ENCODE data around the gene DLX4.

DLX4 gene

GRCh38 chr17:49969134-49969759, at the start of gene DLX4:
TSS of gene DLX4 (plus strand) at chr17:49969190. CDS start at chr17:49969469, 279 bp downstream.
- no peak for DNase-seq (ENCODE audit: low spot score)

DNA sequence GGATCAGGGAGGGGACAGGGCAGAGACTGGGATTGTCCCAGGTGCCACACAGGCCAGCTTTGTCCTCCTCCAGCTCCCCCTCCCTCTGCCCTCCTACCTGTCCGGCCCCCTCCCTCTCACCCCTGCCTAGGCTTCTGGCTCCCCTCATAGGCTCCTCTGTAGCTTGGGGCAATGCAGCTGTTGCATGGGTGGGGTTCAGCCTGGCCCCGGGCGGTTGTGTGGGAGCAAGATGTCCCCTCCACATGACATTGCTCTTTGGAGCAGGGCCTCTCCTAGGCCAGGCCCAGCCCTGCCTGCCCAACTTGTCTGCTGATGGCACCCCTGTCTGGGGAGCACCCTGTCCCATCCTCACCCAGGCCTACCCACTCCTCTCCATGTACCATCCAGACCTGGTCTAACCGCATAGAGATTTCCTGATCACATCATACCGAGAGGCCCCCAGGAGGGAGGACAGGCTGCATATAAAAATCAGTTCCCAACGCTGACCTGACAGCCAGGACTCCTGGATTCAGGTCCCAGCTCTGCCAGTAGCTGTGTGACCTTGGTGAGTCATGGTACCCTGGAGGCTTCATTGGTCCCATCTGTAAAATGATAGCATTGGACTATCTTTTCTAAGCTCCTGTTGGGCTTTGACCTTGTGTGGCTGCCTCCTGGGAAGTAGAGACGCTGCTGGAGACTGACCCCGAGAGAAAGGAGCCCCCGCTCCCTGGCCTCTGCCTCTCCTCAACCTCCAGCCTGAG, 48.8 kb upstream of the DLX4 start:
- no peak for DNase-seq (ENCODE audit: low spot score)

GRCh38 chr17:49922095-49922494, 46.9 kb upstream of the DLX4 start:
- DNase-seq (ENCODE audit: low spot score): no peak

DNA sequence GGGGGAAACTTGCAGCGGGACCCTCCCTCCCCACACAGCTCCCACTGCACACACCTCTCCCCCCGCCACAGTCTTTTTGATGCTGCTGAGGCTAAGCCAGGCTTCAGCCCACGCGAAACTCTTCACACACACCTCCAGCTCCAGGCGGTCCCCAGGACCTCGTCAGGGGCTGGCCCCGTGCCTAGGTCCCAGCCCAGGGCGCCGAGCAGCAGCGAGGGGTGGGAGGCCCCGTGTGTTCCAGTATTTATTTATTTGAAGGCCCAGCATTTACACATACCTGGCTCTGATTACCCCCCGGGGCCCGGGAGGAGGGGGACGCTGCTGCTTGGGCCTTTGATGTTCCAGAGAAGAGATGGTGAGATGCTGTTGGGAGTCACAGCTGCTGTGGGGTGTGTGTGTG, 44.9 kb upstream of the DLX4 start:
- no peak for DNase-seq (ENCODE audit: low spot score)

DNA sequence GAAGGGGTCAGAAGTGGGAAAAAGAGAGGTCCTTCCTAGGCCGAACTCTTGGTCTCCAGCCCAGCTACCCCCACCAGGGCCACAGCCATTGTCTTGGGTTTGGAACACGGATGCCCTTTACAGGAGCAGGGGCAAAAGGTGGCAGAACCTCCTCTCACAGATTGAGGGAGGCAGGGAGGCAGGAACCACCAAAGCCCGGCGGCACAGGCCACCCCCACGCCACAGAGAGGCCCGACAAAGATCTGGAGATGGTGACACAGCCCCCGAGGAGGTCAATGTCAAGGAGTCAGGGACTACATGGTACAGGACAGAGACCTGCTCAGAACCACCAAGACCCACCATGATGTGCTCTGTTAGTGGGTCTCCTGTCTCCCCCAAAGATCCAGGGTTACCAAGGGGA, 44.4 kb upstream of the DLX4 start:
- no peak for DNase-seq (ENCODE audit: low spot score)

GRCh38 chr17:49925921-49926320, 43.1 kb upstream of the DLX4 start:
- no peak for DNase-seq (ENCODE audit: low spot score)

DNA sequence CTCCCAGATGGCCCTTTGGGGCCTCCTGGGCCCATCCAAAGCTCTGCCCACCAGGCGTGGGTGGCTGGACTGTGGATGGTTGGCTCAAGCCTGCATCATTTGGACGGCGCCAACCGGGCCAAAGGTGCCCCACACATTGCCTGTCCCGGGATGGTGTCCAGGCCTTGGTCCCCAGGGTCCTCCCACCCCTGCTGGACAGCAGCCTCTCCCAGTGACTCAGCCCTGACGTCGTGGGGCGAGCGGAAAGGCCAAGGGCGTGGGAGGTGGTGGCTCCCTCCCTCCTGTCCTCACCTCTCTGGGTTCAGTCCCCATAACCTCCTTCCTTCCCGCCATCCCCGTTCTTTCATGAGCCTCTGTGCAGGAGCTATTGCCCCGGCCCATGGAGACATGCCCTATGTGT, 42.1 kb upstream of the DLX4 start:
- no peak for DNase-seq (ENCODE audit: low spot score)

DNA sequence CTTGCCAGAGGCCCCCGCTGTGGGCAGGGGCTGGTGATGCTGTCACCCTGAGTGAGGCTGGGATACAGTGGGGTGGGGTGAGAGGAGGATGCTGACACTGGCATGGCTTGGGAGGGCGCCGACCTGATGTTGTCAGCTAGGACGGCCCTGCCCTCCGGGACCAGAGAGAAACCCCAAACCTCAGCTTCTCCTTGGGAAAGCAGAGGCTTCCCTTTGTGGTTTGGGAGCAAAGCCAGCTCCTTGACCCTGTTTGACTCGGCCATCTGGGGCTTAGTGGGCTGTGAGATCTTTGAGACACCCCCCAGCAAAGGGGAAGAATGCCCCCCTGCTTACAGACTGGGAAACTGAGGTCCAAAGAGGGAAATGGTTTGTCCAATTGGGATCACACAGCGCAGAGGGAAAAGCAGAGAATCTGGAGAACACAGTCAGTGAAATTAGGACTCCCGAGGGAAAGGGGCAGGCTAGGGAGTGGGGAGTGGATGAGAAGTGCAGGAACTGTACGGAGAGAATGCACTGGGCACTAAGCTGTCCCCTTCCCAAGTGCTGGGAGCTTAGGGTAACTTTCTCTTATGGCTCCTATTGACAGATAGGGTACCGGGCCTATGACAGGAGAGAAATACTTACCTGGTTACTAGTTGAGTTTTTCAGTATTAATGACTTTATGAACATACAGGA, 40.7 kb upstream of the DLX4 start:
- no peak for DNase-seq (ENCODE audit: low spot score)

DNA sequence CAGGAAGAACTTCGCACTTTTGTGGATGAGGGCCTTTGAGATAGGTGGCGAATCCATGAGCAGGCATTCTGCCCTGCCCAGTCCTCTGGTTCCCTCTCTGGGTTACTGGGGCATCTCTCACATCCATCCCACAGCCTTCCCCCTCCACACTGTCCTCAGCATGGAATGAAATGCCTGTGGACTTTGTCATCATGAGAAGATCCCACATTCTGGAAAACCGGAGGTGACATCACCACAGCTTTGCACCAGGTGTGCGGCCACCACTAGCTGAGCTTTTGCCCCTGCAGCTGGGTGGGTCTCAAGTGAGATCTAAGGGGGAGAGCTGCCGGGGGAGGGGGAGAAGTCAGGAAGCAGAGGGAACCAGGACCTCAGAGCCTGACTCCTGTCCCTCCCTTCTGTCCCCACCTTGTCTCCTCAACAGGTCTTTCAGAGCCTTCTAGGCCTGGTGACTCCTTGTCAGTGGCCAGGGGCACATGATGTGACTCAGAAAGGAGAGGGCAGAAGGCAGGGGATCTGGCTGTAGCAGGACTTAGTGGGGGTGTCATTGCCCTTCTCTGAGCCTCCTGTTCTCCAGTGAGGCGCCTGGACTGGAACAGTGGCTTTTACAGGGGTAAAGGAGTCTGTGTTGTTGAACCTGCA, 40.0 kb upstream of the DLX4 start:
- no peak for DNase-seq (ENCODE audit: low spot score)

DNA sequence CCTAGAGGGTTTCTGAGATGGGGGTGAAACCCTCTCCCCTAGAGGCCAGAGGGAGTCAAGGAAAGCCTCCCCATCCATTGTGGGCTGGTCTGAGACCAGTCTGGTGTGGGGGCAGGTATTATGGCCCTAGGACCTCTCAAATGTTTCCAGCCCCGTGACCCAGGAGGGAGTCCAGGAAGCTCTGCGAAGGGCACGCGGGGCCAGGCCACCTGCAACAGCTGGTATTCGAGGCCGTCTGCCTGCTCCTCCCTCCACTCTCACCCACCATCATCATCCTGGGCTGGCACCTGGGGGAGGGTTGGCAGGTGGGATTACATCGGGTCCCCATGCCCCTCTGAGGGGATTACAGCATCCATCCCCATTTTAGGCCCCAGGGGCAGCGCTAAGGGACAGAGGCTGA, 38.1 kb upstream of the DLX4 start:
- DNase-seq (ENCODE audit: low spot score): no peak

DNA sequence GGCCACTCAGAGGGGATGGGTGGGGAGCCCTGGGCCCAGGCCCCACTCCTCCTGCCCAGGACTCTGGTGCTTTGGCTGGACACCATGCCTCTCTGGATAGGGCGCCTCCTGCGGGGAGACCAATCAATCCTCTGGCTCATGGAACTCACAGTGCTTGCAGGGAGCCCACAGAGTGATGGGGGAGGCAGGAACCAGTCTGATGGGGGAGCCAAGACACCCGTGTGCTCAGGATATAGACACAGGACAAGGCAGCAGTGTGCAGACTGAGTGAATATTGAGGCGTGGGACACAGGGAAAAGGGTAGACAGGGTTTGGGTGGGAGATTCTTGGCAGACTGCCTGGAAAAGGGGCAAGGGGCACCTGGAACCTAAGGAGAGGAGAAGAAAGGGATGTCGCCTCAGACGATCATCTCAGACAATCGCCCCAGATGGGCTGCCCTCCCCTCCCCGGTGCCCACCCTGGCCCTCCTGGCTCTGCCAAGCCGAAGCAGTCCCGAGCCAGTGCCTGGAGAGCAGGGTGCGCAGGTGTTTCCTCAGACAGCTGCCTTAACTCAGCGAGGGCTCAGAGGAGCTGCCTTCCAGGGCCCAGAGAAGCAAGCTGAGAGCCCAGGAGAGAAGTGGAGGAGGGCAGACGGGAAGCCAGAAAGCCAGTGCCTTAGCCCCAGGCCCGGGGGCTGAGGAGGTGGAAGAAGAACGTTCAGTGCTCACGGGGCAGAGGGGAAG, 37.4 kb upstream of the DLX4 start:
- DNase-seq (ENCODE audit: low spot score): no peak

- DNase-seq (ENCODE audit: low spot score): no peak
Observed at GRCh38 chr17:49932138-49932723, 36.8 kb upstream of the DLX4 start.

GRCh38 chr17:49932901-49933300, 36.1 kb upstream of the DLX4 start:
- DNase-seq (ENCODE audit: low spot score): no peak

DNA sequence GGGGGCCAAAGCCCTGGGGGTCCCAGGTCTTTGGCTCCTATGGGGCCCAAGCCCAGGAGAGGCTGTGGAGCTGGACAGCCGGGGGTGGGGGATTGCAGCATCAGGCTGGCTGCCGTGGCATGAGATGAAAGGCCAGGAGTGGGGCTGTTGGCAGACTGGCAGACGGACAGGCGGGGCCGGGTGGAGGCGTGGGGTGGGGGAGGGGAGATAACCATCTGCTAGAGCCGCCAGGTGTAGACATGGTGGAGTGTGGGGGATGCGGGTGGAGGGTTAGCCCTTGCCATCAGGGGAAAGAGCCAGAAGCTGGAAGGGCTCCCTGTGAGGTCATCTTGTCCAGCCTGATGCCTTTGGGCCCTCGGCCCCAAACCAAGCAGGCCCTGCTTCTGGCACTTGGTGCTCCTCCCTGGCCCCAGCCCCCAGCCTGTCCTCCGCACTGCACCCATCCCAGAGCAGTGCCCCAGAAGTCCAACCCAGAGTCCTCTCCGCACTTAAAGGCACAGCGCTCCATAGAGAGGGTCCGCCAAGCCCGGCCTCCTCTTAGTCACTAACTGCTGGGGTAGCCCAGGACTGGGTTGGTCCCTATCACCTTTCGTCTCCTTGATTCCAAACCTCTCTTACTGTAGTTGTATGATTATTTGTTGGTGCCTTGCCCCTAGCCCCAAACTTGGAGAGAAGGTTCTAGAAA, 33.3 kb upstream of the DLX4 start:
- no peak for DNase-seq (ENCODE audit: low spot score)

DNA sequence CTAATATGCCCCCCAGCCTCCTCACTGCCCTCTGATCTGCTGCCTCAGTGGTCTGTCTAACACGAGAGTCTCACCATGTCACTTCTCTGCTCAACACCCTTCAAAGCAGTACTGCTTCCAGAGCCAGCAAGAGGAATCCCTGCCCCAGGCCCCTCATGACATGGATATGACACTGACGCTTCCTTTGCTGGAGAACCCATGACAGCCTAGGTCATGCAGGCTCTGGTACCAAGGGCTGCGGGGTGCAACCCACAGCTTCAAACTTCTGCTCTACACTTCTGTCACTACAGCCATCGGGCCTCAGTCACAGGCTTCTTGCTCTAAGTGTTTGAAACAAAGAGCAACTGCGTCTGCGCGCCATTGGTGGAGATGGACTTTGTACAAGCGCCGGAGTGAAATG, 32.6 kb upstream of the DLX4 start:
- no peak for DNase-seq (ENCODE audit: low spot score)

DNA sequence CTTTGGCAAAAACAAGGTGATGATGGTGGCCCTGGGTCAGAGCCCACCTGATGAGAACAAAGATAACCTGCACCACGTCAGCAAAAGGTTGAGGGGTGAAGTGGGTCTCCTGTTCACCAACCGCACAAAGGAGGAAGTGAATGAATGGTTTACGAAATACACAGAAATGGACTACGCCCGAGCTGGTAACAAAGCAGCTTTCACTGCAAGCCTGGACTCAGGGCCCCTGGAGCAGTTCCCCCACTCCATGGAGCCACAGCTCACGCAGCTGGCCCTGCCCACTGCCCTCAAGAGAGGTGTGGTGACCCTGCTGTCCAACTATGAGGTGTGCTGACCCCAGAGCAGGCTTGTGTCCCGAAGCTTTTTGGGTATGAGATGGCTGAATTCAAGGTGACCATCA, 29.7 kb upstream of the DLX4 start:
- DNase-seq (ENCODE audit: low spot score): no peak

DNA sequence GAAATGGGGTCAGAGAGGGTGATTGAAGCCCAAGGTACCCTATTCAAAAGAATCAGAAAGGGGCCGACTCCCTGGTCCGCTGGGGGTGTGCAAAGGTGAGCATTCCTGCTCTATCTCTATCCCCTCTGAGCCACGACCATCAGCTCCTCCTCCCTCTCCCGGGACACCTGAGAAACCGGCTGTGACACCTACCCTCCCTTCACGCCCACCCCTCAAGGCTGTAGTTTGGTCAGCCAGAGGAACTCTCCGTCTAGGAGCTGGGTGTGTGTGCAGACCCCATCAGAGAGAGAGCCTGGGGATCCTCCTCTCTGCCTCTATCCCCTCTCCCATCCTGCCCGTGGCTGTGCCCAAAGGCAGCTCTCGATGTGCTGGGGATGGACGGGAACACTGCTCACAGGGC, 27.6 kb upstream of the DLX4 start:
- DNase-seq (ENCODE audit: low spot score): no peak

DNA sequence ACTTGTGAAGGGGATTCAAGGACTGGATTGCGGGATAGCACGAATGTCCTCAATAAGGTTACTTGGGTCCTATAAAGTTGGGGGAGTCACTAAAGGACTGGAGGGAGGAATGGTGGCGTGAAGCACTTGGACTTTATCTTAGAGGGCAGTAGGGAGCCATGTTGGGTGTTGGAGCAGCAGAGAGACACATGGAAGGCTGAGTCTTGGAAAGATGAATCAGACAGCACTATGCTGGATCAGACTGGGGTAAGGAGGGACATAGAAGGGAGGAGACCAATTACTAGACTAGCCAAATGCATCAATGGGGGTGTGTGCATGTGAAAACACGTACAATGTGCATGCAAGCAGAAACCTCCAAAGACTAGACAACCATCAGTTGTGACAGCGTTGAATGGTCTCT, 26.0 kb upstream of the DLX4 start:
- no peak for DNase-seq (ENCODE audit: low spot score)

DNA sequence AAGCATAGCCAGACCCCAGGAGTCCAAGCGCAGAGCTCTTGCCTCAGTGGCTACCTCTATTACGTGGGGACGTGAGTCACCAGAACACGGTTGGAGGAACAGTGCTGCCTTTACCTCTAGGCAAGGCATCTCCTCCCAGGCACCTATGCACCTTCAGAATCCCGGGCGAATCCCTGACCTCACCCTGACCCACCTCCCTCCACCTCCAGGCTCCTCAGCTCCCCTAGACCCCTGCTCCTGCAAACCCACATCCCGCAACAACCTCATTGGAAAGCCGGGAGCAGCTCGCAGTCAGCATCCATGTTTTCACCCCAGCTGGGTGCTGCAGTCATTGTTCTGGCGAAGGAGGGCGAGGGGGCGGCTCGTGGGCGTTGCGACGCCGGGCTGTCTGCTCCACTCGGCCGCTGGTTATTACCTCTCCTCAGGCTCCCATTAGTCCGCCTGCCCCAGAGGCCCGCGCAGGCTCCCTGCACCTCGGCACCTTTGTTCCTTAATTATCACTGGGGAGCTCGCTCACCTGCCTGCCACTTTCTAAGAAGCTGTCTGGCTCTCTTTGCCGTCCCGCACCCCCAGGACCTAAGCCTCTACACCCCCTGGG, 24.6 kb upstream of the DLX4 start:
- no peak for DNase-seq (ENCODE audit: low spot score)

DNA sequence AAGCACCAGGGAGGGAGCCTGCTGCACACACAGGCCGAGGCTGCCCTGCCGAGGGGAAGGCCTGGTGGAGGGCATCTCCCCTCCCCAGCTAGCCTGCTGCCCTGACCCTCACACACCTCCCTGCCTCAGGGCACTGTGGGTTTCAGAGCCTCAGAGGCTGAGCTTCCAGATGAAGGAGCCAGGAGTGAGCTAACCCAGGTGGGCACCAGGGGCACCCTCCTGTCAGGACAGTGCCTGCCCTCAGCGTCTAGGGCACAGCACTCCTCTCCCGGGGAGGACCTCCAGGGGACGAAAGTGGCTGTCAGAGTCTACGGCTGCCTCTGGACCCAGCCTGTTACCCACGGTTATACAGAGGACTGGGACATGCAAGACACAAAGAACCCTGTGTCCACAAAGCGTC, 22.8 kb upstream of the DLX4 start:
- no peak for DNase-seq (ENCODE audit: low spot score)
